HEK293 (cell line): ENCODE measurements around the gene FNDC1.
A peak's percentile ranks its signal among the peaks of the same experiment; 100 is the strongest.

Experiments
- CTCF ChIA-PET: fragments of 350-600 bp; formaldehyde crosslinking; extraction: SDS; loops from one replicate; lab custom pipeline; 2021; ENCODE audit warnings: antibody characterized with exemption; lab: Yijun Ruan, JAX
- POLR2A ChIA-PET: fragments of 300-600 bp; formaldehyde crosslinking; extraction: SDS; loops from one replicate; lab custom pipeline; 2020; ENCODE audit warnings: antibody characterized with exemption, inconsistent platforms; lab: Yijun Ruan, JAX
- H3K27ac ChIP-seq: fragments of 200-500 bp; sonication (Bioruptor generic); 2 replicates; pipeline ENCODE4 v1.5.1; 2014; ENCODE audit warnings: low read depth, low read length, control low read depth, inconsistent platforms; ENCODE audit errors: extremely low read depth
- H3K36me3 ChIP-seq, 2 experiments: fragments of 200-500 bp in 1 of 2; sonication (Bioruptor generic) in 1 of 2; 1 replicate in 1 of 2; 2 replicates in 1 of 2; pipeline ENCODE4 v1.5.1; 2014 to 2017; ENCODE audit warnings: inconsistent platforms in 2 of 2, low read length in 2 of 2; ENCODE audit not compliant: control insufficient read depth in 2 of 2, insufficient read depth in 1 of 2
- H3K4me1 ChIP-seq: fragments of 200-500 bp; sonication (Bioruptor generic); 2 replicates; pipeline ENCODE4 v1.5.1; 2014; ENCODE audit warnings: mild to moderate bottlenecking, low read length, inconsistent platforms; ENCODE audit not compliant: control insufficient read depth, insufficient read depth
- H3K4me3 ChIP-seq: 2 replicates; pipeline ENCODE4 v1.5.1; 2011; ENCODE audit warnings: low read depth, mild to moderate bottlenecking, control low read depth, low read length, moderate library complexity
- H3K9me3 ChIP-seq: fragments of 200-500 bp; sonication (Bioruptor generic); 2 replicates; pipeline ENCODE4 v1.5.1; 2014; ENCODE audit warnings: low read depth, low read length, inconsistent platforms; ENCODE audit not compliant: control insufficient read depth, insufficient read depth
- CTCF ChIP-seq: fragments of 450-650 bp; formaldehyde crosslinking; IDR thresholded peaks from 2 replicates; pipeline ENCODE4 v1.5.1; 2016; ENCODE audit warnings: missing biosample characterization, missing genetic modification characterization
- HOXC10 ChIP-seq: sonication (generic); formaldehyde crosslinking; IDR thresholded peaks from 2 replicates; pipeline ENCODE4 v1.8.1; 2023; ENCODE audit warnings: mild to moderate bottlenecking, missing genetic modification reagents
- KLF8 ChIP-seq: fragments of 450-650 bp; formaldehyde crosslinking; IDR thresholded peaks from 2 replicates; pipeline ENCODE4 v1.5.1; 2016; ENCODE audit warnings: missing biosample characterization, missing genetic modification characterization
- REST ChIP-seq: fragments of 450-650 bp; formaldehyde crosslinking; IDR thresholded peaks from 2 replicates; pipeline ENCODE4 v1.5.1; 2016; ENCODE audit warnings: missing biosample characterization, missing genetic modification characterization
- WT1 ChIP-seq: fragments of 450-650 bp; formaldehyde crosslinking; IDR thresholded peaks from 2 replicates; pipeline ENCODE4 v1.5.1; 2016; ENCODE audit warnings: missing biosample characterization, missing genetic modification characterization
- ZBTB20 ChIP-seq: fragments of 450-650 bp; formaldehyde crosslinking; IDR thresholded peaks from 2 replicates; pipeline ENCODE4 v1.5.1; 2016; ENCODE audit warnings: missing biosample characterization, missing genetic modification characterization
- ZBTB48 ChIP-seq: fragments of 450-650 bp; formaldehyde crosslinking; IDR thresholded peaks from 2 replicates; pipeline ENCODE4 v1.5.1; 2016; ENCODE audit warnings: missing biosample characterization, missing genetic modification characterization
- ZEB2 ChIP-seq: fragments of 450-650 bp; formaldehyde crosslinking; IDR thresholded peaks from 2 replicates; pipeline ENCODE4 v1.5.1; 2016; ENCODE audit warnings: missing biosample characterization, missing genetic modification characterization
- ZNF132 ChIP-seq: fragments of 450-650 bp; formaldehyde crosslinking; IDR thresholded peaks from 2 replicates; pipeline ENCODE4 v1.5.1; 2017; ENCODE audit warnings: missing biosample characterization, missing genetic modification characterization, borderline replicate concordance
- ZNF184 ChIP-seq: fragments of 450-650 bp; IDR thresholded peaks from 2 replicates; pipeline ENCODE4 v1.5.1; 2018; ENCODE audit warnings: missing biosample characterization, mild to moderate bottlenecking, missing genetic modification characterization
- ZNF2 ChIP-seq: fragments of 450-650 bp; formaldehyde crosslinking; IDR thresholded peaks from 2 replicates; pipeline ENCODE4 v1.5.1; 2016; ENCODE audit warnings: missing biosample characterization, missing genetic modification characterization
- ZNF223 ChIP-seq: fragments of 450-650 bp; formaldehyde crosslinking; IDR thresholded peaks from 2 replicates; pipeline ENCODE4 v1.5.1; 2016; ENCODE audit warnings: missing biosample characterization, missing genetic modification characterization
- ZNF341 ChIP-seq: fragments of 450-650 bp; formaldehyde crosslinking; IDR thresholded peaks from 2 replicates; pipeline ENCODE4; 2016; ENCODE audit warnings: low read depth, missing biosample characterization, missing genetic modification characterization
- ZNF624 ChIP-seq: fragments of 450-650 bp; formaldehyde crosslinking; IDR thresholded peaks from 2 replicates; pipeline ENCODE4 v1.5.1; 2017; ENCODE audit warnings: missing biosample characterization, missing genetic modification characterization
- ZSCAN18 ChIP-seq: fragments of 450-650 bp; formaldehyde crosslinking; IDR thresholded peaks from 2 replicates; pipeline ENCODE4 v1.5.1; 2016; ENCODE audit warnings: missing biosample characterization, missing genetic modification characterization
- ZSCAN4 ChIP-seq: fragments of 450-650 bp; formaldehyde crosslinking; IDR thresholded peaks from 2 replicates; pipeline ENCODE4 v1.5.1; 2017; ENCODE audit warnings: missing biosample characterization, missing genetic modification characterization

The FNDC1 gene

DNA sequence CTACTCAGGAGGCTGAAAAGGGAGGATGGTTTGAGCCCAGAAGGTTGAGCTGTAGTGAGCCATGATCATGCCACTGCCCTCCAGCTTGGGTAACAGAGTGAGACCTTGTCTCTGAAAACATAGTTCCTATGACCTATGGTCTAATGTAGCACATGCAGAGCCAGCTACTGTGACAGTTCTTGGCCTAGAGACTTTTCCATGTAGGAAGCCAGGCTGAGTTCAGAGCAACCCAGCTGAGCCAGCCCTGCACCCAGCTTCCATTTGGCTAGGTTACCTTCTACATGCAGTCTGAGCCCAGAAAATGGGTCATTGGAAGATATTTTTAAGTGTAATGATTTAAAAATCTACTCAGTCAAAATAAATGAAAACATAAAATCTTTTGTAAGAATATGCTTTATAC is 92.8 kb downstream of the FNDC1 start:
- ChIA-PET CTCF (interaction anchor here (0.6 to 2.6 kb wide), 2 partner anchors 9 to 96 kb away, joined by 3 to 32 read pairs; no protein-coding TSS in a partner anchor), POLR2A (no interaction called here)
- Histone ChIP-seq H3K4me1 (no peaks in the 10 kb centered on the region), H3K27ac (no peak overlapping the region), H3K9me3 (no peaks in the 10 kb centered on the region), H3K36me3 (no peaks in the 10 kb centered on the region), H3K4me3 (no peak overlapping the region)
- no peak for TF ChIP-seq ZEB2 (tag by site-specific recombination)
- TF ChIP-seq ZBTB20 (tag by site-specific recombination), result no peak
- TF ChIP-seq ZSCAN18, result no peak

DNA sequence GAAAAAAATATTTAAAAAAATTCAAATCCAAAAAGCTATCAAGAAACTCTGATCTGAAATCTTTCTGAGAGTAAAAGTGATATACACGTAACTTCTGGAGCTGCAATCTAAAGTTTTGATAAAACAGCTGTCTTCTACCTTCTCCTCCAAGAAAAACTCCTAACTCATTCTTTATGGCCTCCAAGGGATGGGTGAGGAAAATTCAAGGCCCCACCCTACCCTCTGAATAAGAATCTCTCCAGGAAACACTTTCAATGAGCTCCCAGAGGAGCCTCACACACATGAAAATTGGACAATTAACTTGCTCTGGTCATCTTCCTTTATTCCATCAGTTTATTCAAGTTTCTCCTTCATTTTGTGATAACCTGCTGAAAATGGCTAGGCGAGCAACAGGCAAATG is 93.4 kb downstream of the FNDC1 start:
- Histone ChIP-seq H3K9me3 (no peaks in the 10 kb centered on the region), H3K4me3 (no peak overlapping the region), H3K4me1 (no peaks in the 10 kb centered on the region), H3K36me3 (no peaks in the 10 kb centered on the region), H3K27ac (no peak overlapping the region)
- no peak for TF ChIP-seq HOXC10 (CRISPR knock-in tag)
- no peak for TF ChIP-seq ZNF132 (tag by site-specific recombination)
- no peak for TF ChIP-seq ZNF184 (tag by site-specific recombination)
- TF ChIP-seq ZNF2, result no peak
- TF ChIP-seq ZNF223 (tag by site-specific recombination), result no peak
- TF ChIP-seq CTCF (tag by site-specific recombination), result no peak
- TF ChIP-seq ZNF624 (tag by site-specific recombination), result no peak
- no peak for TF ChIP-seq ZSCAN4 (tag by site-specific recombination)
- no peak for TF ChIP-seq ZBTB48 (tag by site-specific recombination)
- TF ChIP-seq ZNF341 (tag by site-specific recombination), result no peak
- ChIA-PET CTCF (interaction anchor here (0.6 to 2.6 kb wide), 2 partner anchors 10 to 392 kb away, joined by 3 to 32 read pairs; no protein-coding TSS in a partner anchor), POLR2A (no interaction called here)

DNA sequence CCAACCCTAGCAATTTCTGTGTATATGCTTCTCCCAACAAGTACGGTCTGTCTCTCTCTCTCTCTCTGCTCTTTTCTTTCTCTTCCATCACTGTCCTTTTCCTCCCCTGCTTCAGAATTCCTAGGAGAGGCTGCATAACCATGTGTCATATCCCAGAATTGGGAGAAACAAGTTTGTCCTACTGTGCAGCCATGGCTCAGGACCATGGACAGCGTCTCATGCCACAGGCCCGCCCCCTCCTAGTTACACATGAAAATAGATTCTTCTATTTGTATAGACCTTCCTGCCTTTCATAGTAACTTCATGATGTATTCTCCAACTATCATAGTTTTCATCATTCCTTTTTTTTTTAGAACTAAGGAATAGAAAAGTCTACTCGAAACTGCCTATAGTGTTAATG is 98.0 kb downstream of the FNDC1 start:
- POLR2A ChIA-PET, result no interaction called here
- H3K36me3 ChIP-seq, result no peaks in the 10 kb centered on the region
- CTCF ChIA-PET, result interaction anchor here (1.5 kb wide), 1 partner anchor 387 kb away, joined by 3 read pairs; no protein-coding TSS in a partner anchor

More for the DNA sequence above, 98.0 kb downstream of the FNDC1 start:
- no peak overlapping the region for H3K27ac ChIP-seq
- H3K4me1 ChIP-seq, result no peaks in the 10 kb centered on the region
- no peak overlapping the region for H3K4me3 ChIP-seq
- no peaks in the 10 kb centered on the region for H3K9me3 ChIP-seq
- TF ChIP-seq REST (tag by site-specific recombination), result peak; percentile 98
- TF ChIP-seq KLF8 (tag by site-specific recombination), result no peak
- TF ChIP-seq WT1 (tag by site-specific recombination), result no peak
